Measurements from ENCODE around the gene ADAT2.

The ADAT2 gene

DNA sequence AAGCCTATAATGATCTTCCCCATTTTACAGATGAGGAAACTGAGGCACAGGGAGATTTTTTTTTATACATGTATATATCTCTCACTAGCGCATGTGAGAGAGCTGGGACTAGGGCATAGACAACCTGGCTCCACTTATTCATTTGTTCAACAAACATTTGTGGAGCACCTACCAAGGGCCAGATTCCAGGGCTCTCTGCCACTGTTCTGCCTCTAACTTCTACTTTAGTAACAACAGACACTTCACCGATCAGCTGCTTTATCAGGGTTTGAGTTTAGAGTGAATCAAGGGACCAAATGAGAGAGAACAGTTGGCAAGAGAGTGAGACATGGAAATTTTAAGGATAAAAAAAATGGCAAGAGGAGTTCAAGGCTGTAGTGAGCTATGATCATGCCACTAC lies 7.4 kb downstream of the ADAT2 start:
- Histone ChIP-seq H3K79me2 (no peaks in the 10 kb centered on the region), H3K4me1 (no peaks in the 10 kb centered on the region), H3K27me3 (ENCODE audit: control insufficient read depth, insufficient read depth, low read length) (no peaks in the 10 kb centered on the region), H3K4me3 (ENCODE audit: low read depth, low read length) (no peak overlapping the region), H3K36me3 (ENCODE audit: control insufficient read depth, insufficient read depth, low read length) (no peaks in the 10 kb centered on the region), H3K4me2 (ENCODE audit: low read length) (no peak overlapping the region), H3K9ac (no peak overlapping the region), H3K9me3 (ENCODE audit: control insufficient read depth, low read length) (no peaks in the 10 kb centered on the region), H2AFZ (no peak overlapping the region), H3K27ac (no peak overlapping the region)
- TF ChIP-seq CTCF (IDR thresholded peaks at IDR 0.05) = no peak

DNA sequence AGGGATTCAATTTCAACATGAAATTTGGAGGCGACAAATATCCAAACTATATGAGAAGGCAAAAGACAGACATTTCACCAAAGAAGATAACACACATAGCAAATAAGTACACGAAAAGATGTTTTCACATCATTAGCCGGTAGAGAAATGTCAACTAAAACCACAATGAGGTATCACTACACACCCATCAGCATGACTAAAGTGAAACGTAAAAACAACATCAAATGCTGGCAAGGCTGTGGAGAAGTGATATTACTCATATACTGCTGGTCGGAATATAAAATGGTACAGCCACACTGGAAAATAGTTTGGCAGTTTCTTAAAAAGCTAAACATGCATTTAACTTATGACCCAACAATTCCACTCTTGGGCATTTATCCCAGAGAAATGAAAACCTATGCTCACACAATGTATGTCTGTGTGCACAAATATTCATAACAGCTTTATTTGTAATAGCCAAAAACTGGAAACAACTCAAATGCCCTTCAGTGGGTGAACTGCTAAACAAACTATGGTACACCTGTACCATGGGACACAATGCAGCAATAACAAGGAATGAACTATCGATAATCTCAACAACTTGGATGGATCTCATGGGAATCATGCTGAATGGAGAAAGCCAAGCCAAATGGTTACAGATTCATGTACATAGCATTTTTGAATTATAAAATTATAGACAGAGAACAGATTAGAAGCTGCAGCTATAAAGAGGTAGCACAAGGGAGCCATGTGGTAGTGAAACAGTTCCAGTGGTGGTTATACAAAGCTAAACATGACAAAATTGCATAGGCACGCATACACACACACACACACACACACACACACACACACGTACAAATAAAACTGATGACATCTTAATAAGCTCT lies 8.6 kb downstream of the ADAT2 start:
- Histone ChIP-seq H3K9ac (no peak overlapping the region), H3K4me1 (no peaks in the 10 kb centered on the region)
- TF ChIP-seq CTCF (IDR thresholded peaks at IDR 0.05) = no peak

GRCh38 chr6:143441010-143441409 lies 9.5 kb downstream of the ADAT2 start:
- Histone ChIP-seq H3K27me3 (ENCODE audit: control insufficient read depth, insufficient read depth, low read length) (no peaks in the 10 kb centered on the region), H3K27ac (no peak overlapping the region), H3K4me1 (no peaks in the 10 kb centered on the region), H2AFZ (no peak overlapping the region), H3K79me2 (no peaks in the 10 kb centered on the region), H3K4me2 (ENCODE audit: low read length) (no peak overlapping the region), H3K36me3 (ENCODE audit: control insufficient read depth, insufficient read depth, low read length) (no peaks in the 10 kb centered on the region), H3K9ac (no peak overlapping the region), H3K9me3 (ENCODE audit: control insufficient read depth, low read length) (no peaks in the 10 kb centered on the region), H3K4me3 (ENCODE audit: low read depth, low read length) (no peak overlapping the region)
- no peak for TF ChIP-seq CTCF (IDR thresholded peaks at IDR 0.05)

More for the DNA sequence above, 8.6 kb downstream of the ADAT2 start:
- Histone ChIP-seq H3K4me2 (ENCODE audit: low read length) (no peak overlapping the region), H2AFZ (no peak overlapping the region), H3K36me3 (ENCODE audit: control insufficient read depth, insufficient read depth, low read length) (no peaks in the 10 kb centered on the region), H3K27ac (no peak overlapping the region), H3K4me3 (ENCODE audit: low read depth, low read length) (no peak overlapping the region), H3K27me3 (ENCODE audit: control insufficient read depth, insufficient read depth, low read length) (no peaks in the 10 kb centered on the region), H3K79me2 (no peaks in the 10 kb centered on the region), H3K9me3 (ENCODE audit: control insufficient read depth, low read length) (no peaks in the 10 kb centered on the region)

- Histone ChIP-seq H3K36me3 (ENCODE audit: control insufficient read depth, insufficient read depth, low read length) (no peaks in the 10 kb centered on the region), H3K79me2 (no peaks in the 10 kb centered on the region)
These were observed 17.9 kb downstream of the ADAT2 start for GRCh38 chr6:143432588-143432987.

More at GRCh38 chr6:143432588-143432987, 17.9 kb downstream of the ADAT2 start:
- H3K4me1 ChIP-seq = no peaks in the 10 kb centered on the region
- H3K4me2 ChIP-seq (ENCODE audit: low read length) = no peak overlapping the region
- no peak overlapping the region for H3K4me3 ChIP-seq (ENCODE audit: low read depth, low read length)
- no peak overlapping the region for H3K27ac ChIP-seq
- H2AFZ ChIP-seq = no peak overlapping the region
- H3K9ac ChIP-seq = no peak overlapping the region
- H3K9me3 ChIP-seq (ENCODE audit: control insufficient read depth, low read length) = no peaks in the 10 kb centered on the region
- no peak for TF ChIP-seq CTCF (IDR thresholded peaks at IDR 0.05)
- no peaks in the 10 kb centered on the region for H3K27me3 ChIP-seq (ENCODE audit: control insufficient read depth, insufficient read depth, low read length)
